Subcutaneous abdominal adipose tissue (tissue), 5 donors: Measurements from ENCODE around the gene SPDYE2.
"Not testable (repeated sequence)": the region's sequence is repeated elsewhere in the genome, so short reads cannot be mapped to it uniquely, and the experiment has no call there.

Source experiments
- H3K27ac ChIP-seq: one replicate; pipeline ENCODE4 v1.7.0; 2013; ENCODE audit warnings: low read depth, mild to moderate bottlenecking, inconsistent platforms, low read length, moderate library complexity
- H3K27me3 ChIP-seq, 5 donors: one replicate each; pipeline ENCODE4 v1.7.0; 2013; ENCODE audit warnings: low read length in 5 of 5, inconsistent platforms in 1 of 5; ENCODE audit not compliant: control insufficient read depth in 5 of 5, insufficient read depth in 4 of 5
- H3K36me3 ChIP-seq, 5 donors: one replicate each; pipeline ENCODE4 v1.7.0; 2013; ENCODE audit warnings: low read length in 5 of 5; ENCODE audit not compliant: control insufficient read depth in 5 of 5, insufficient read depth in 5 of 5
- H3K4me1 ChIP-seq, 5 donors: one replicate each; pipeline ENCODE4 v1.7.0; 2013; ENCODE audit warnings: low read length in 5 of 5, mild to moderate bottlenecking in 3 of 5, moderate library complexity in 1 of 5; ENCODE audit not compliant: control insufficient read depth in 5 of 5, insufficient read depth in 5 of 5
- H3K4me3 ChIP-seq, 5 donors: one replicate each; pipeline ENCODE4 v1.7.0; 2013; ENCODE audit warnings: low read length in 5 of 5, low read depth in 1 of 5
- H3K9ac ChIP-seq, 5 donors: one replicate each; pipeline ENCODE4 v1.7.0; 2013; ENCODE audit warnings: low read length in 5 of 5, mild to moderate bottlenecking in 4 of 5, moderate library complexity in 3 of 5
- H3K9me3 ChIP-seq, 5 donors: one replicate each; pipeline ENCODE4 v1.7.0; 2013; ENCODE audit warnings: low read length in 5 of 5; ENCODE audit not compliant: control insufficient read depth in 5 of 5
- donor health status: healthy.
- donor health status: healthy.
- donor health status: healthy.
- donor health status: healthy.
- donor health status: healthy.

Gene SPDYE2

GRCh38 chr7:102542083-102542482, 8.9 kb upstream of the SPDYE2 start:
- H3K4me1 ChIP-seq, H3K9ac ChIP-seq, H3K36me3 ChIP-seq, H3K4me3 ChIP-seq, H3K9me3 ChIP-seq, H3K27me3 ChIP-seq, H3K27ac ChIP-seq: not testable (repeated sequence)

- H3K9ac ChIP-seq, H3K27me3 ChIP-seq, H3K27ac ChIP-seq, H3K4me3 ChIP-seq, H3K9me3 ChIP-seq, H3K36me3 ChIP-seq, H3K4me1 ChIP-seq: not testable (repeated sequence)
Observed at GRCh38 chr7:102542771-102543170, 8.3 kb upstream of the SPDYE2 start.

GRCh38 chr7:102543596-102543995, 7.4 kb upstream of the SPDYE2 start, which contains the start of gene UPK3BL2:
Gene UPK3BL2 (minus strand): TSS chr7:102543696. CDS start chr7:102543636, 60 bp downstream.
- not testable (repeated sequence) for H3K27ac ChIP-seq, H3K9ac ChIP-seq, H3K36me3 ChIP-seq, H3K27me3 ChIP-seq, H3K9me3 ChIP-seq, H3K4me3 ChIP-seq, H3K4me1 ChIP-seq

- H3K9me3 ChIP-seq, H3K9ac ChIP-seq, H3K4me3 ChIP-seq, H3K27me3 ChIP-seq, H3K27ac ChIP-seq, H3K4me1 ChIP-seq, H3K36me3 ChIP-seq: not testable (repeated sequence)
Observed at GRCh38 chr7:102544372-102544771, 6.7 kb upstream of the SPDYE2 start.

GRCh38 chr7:102545288-102545687, 5.7 kb upstream of the SPDYE2 start:
- H3K4me3 ChIP-seq, H3K4me1 ChIP-seq, H3K9ac ChIP-seq, H3K36me3 ChIP-seq, H3K27me3 ChIP-seq, H3K27ac ChIP-seq, H3K9me3 ChIP-seq: not testable (repeated sequence)

- not testable (repeated sequence) for H3K4me1 ChIP-seq, H3K9ac ChIP-seq, H3K4me3 ChIP-seq, H3K27me3 ChIP-seq, H3K9me3 ChIP-seq, H3K27ac ChIP-seq, H3K36me3 ChIP-seq
Observed at GRCh38 chr7:102546353-102546752, 4.7 kb upstream of the SPDYE2 start.

GRCh38 chr7:102568620-102569019, 17.6 kb downstream of the SPDYE2 start:
- not testable (repeated sequence) for H3K9ac ChIP-seq, H3K27ac ChIP-seq, H3K9me3 ChIP-seq, H3K4me1 ChIP-seq, H3K36me3 ChIP-seq, H3K27me3 ChIP-seq, H3K4me3 ChIP-seq

- not testable (repeated sequence) for H3K27me3 ChIP-seq, H3K27ac ChIP-seq, H3K4me1 ChIP-seq, H3K9me3 ChIP-seq, H3K36me3 ChIP-seq
- H3K9ac ChIP-seq: peak within 1 kb of the TSS in 3 of 5 donors; percentile 66 to 86 (median 82)
- H3K4me3 ChIP-seq: peak within 1 kb of the TSS; percentile 69 to 75 (median 72)
Observed at GRCh38 chr7:102572261-102573239, 21.5 kb downstream of the SPDYE2 start, which contains the start of gene POLR2J3. Gene POLR2J3 (minus strand): TSS chr7:102572583. CDS start chr7:102572521, 62 bp downstream.

- not testable (repeated sequence) for H3K36me3 ChIP-seq, H3K9me3 ChIP-seq, H3K4me1 ChIP-seq, H3K4me3 ChIP-seq, H3K9ac ChIP-seq, H3K27ac ChIP-seq, H3K27me3 ChIP-seq
Observed at GRCh38 chr7:102574607-102575006, 23.6 kb downstream of the SPDYE2 start.

- not testable (repeated sequence) for H3K27ac ChIP-seq, H3K36me3 ChIP-seq, H3K9me3 ChIP-seq, H3K4me3 ChIP-seq, H3K9ac ChIP-seq, H3K27me3 ChIP-seq, H3K4me1 ChIP-seq
Observed at GRCh38 chr7:102576363-102576762, 25.3 kb downstream of the SPDYE2 start.
